K562 (cell line): Measurements from ENCODE around the gene TFB2M. TPM values are rescaled to one million over a fixed set of nuclear protein-coding genes. Genes with fewer than 3 reads are reported as not detected.
A peak's percentile ranks its signal among the peaks of the same experiment; 100 is the strongest.

Experiments
- BACH1 ChIP-seq: fragments of 200-800 bp; sonication (Bioruptor generic); IDR thresholded peaks from 2 replicates; pipeline ENCODE4 v1.6.1; 2016; ENCODE audit warnings: missing genetic modification characterization, missing compliant biosample characterization
- CBX3 ChIP-seq, 2 experiments: IDR thresholded peaks; 1 replicate in 1 of 2; 2 replicates in 1 of 2; pipeline ENCODE4 v1.6.1; 2012; ENCODE audit warnings: inconsistent platforms in 2 of 2, low read length in 2 of 2, borderline replicate concordance in 1 of 2, control low read depth in 1 of 2
- CEBPG ChIP-seq, 3 experiments: fragments of 200-800 bp in 1 of 3; sonication (Bioruptor generic) in 1 of 3; sonication (generic) in 1 of 3; formaldehyde crosslinking in 1 of 3; IDR thresholded peaks in 2 of 3; conservative IDR thresholded peaks in 1 of 3; 2 replicates each; pipeline versions ENCODE4 v1.6.1 to v1.8.0; 2016 to 2022; ENCODE audit warnings: missing compliant biosample characterization in 2 of 3, missing genetic modification characterization in 2 of 3, mild to moderate bottlenecking in 1 of 3, missing genetic modification reagents in 1 of 3
- ILK ChIP-seq: fragments of 450-650 bp; IDR thresholded peaks from 2 replicates; pipeline ENCODE4 v1.6.1; 2016; ENCODE audit warnings: missing genetic modification characterization, low read depth, mild to moderate bottlenecking, missing compliant biosample characterization, moderate library complexity, borderline replicate concordance
- RREB1 ChIP-seq: fragments of 250-450 bp; sonication (Bioruptor Pico); IDR thresholded peaks from 2 replicates; pipeline ENCODE4 v1.4.0; 2020
- SP1 ChIP-seq: sonication (generic); formaldehyde crosslinking; IDR thresholded peaks from 2 replicates; pipeline ENCODE4 v1.8.1; 2022; ENCODE audit warnings: mild to moderate bottlenecking, missing genetic modification reagents
- polyA plus RNA-seq, 8 experiments: library from polyadenylated mRNA; depleted of rRNA in 4 of 8; stranded (reverse) in 5 of 8; unstranded in 3 of 8; fragments of >200 nt; fragmentation: Nextera tagmentation in 2 of 8; fragmentation: Illumina TruSeq in 1 of 8; extraction: Ambion mirVana in 2 of 8; extraction: Trizol in 1 of 8; gene quantifications; 2 replicates each; pipeline versions ENCODE4 v1.2.1 to v1.2.3, GENCODE V29; 2011 to 2014; ENCODE audit warnings: inconsistent platforms in 1 of 8, missing spikeins in 1 of 8
- total RNA-seq, 7 experiments: library from RNA; depleted of rRNA in 6 of 7; stranded (reverse); fragments of >200 nt in 6 of 7; fragmentation: Illumina TruSeq in 2 of 7; extraction: Trizol in 2 of 7; gene quantifications; 2 replicates each; pipeline versions ENCODE4 v1.2.1 to v1.2.3, GENCODE V29; 2011 to 2021; ENCODE audit warnings: low replicate concordance in 1 of 7
- TF ChIP-seq, protein P1 (sequence below): fragments of 450-650 bp; IDR thresholded peaks from 2 replicates; pipeline ENCODE4 v1.6.1; 2016; ENCODE audit warnings: mild to moderate bottlenecking, moderate library complexity

TFB2M gene
- total and polyA plus RNA-seq, 9 of the 15 experiments (the other 6 are each of a cell fraction or from before 2014, with no cell fraction given) = 55.1 to 162 (median 70.6) TPM

GRCh38 chr1:246569248-246570238 is 3.5 kb upstream of the TFB2M start (continued):
- TF ChIP-seq, protein P1, sequence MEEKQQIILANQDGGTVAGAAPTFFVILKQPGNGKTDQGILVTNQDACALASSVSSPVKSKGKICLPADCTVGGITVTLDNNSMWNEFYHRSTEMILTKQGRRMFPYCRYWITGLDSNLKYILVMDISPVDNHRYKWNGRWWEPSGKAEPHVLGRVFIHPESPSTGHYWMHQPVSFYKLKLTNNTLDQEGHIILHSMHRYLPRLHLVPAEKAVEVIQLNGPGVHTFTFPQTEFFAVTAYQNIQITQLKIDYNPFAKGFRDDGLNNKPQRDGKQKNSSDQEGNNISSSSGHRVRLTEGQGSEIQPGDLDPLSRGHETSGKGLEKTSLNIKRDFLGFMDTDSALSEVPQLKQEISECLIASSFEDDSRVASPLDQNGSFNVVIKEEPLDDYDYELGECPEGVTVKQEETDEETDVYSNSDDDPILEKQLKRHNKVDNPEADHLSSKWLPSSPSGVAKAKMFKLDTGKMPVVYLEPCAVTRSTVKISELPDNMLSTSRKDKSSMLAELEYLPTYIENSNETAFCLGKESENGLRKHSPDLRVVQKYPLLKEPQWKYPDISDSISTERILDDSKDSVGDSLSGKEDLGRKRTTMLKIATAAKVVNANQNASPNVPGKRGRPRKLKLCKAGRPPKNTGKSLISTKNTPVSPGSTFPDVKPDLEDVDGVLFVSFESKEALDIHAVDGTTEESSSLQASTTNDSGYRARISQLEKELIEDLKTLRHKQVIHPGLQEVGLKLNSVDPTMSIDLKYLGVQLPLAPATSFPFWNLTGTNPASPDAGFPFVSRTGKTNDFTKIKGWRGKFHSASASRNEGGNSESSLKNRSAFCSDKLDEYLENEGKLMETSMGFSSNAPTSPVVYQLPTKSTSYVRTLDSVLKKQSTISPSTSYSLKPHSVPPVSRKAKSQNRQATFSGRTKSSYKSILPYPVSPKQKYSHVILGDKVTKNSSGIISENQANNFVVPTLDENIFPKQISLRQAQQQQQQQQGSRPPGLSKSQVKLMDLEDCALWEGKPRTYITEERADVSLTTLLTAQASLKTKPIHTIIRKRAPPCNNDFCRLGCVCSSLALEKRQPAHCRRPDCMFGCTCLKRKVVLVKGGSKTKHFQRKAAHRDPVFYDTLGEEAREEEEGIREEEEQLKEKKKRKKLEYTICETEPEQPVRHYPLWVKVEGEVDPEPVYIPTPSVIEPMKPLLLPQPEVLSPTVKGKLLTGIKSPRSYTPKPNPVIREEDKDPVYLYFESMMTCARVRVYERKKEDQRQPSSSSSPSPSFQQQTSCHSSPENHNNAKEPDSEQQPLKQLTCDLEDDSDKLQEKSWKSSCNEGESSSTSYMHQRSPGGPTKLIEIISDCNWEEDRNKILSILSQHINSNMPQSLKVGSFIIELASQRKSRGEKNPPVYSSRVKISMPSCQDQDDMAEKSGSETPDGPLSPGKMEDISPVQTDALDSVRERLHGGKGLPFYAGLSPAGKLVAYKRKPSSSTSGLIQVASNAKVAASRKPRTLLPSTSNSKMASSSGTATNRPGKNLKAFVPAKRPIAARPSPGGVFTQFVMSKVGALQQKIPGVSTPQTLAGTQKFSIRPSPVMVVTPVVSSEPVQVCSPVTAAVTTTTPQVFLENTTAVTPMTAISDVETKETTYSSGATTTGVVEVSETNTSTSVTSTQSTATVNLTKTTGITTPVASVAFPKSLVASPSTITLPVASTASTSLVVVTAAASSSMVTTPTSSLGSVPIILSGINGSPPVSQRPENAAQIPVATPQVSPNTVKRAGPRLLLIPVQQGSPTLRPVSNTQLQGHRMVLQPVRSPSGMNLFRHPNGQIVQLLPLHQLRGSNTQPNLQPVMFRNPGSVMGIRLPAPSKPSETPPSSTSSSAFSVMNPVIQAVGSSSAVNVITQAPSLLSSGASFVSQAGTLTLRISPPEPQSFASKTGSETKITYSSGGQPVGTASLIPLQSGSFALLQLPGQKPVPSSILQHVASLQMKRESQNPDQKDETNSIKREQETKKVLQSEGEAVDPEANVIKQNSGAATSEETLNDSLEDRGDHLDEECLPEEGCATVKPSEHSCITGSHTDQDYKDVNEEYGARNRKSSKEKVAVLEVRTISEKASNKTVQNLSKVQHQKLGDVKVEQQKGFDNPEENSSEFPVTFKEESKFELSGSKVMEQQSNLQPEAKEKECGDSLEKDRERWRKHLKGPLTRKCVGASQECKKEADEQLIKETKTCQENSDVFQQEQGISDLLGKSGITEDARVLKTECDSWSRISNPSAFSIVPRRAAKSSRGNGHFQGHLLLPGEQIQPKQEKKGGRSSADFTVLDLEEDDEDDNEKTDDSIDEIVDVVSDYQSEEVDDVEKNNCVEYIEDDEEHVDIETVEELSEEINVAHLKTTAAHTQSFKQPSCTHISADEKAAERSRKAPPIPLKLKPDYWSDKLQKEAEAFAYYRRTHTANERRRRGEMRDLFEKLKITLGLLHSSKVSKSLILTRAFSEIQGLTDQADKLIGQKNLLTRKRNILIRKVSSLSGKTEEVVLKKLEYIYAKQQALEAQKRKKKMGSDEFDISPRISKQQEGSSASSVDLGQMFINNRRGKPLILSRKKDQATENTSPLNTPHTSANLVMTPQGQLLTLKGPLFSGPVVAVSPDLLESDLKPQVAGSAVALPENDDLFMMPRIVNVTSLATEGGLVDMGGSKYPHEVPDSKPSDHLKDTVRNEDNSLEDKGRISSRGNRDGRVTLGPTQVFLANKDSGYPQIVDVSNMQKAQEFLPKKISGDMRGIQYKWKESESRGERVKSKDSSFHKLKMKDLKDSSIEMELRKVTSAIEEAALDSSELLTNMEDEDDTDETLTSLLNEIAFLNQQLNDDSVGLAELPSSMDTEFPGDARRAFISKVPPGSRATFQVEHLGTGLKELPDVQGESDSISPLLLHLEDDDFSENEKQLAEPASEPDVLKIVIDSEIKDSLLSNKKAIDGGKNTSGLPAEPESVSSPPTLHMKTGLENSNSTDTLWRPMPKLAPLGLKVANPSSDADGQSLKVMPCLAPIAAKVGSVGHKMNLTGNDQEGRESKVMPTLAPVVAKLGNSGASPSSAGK = peak; percentile 38; the same call in 1 of the 2 replicates
- no peak for TF ChIP-seq SP1
- TF ChIP-seq CEBPG (CRISPR knock-in tag; IDR thresholded peaks at IDR 0.05) = no peak
- no peak for TF ChIP-seq CEBPG (tag; conservative IDR thresholded peaks at IDR 0.05 in 1 of 2, IDR thresholded peaks at IDR 0.05 in 1 of 2)
- 0 out of 2 replicates have a peak, but pooled peaks have one; percentile 46 for TF ChIP-seq RREB1 (CRISPR knock-in tag)
- TF ChIP-seq CBX3 (IDR thresholded peaks at IDR 0.05; ENCODE audit: borderline replicate concordance in 1 of 2, low read length in 2 of 2) = no peak
- no peak for TF ChIP-seq ILK
- TF ChIP-seq BACH1 = peak; percentile 29; the same call in 1 of the 2 replicates
